Aorta (tissue), 5 donors: Measurements from ENCODE around the gene MEIS1. TPM values are rescaled to one million over a fixed set of nuclear protein-coding genes. Genes with fewer than 3 reads are reported as not detected.
A peak's percentile ranks its signal among the peaks of the same experiment; 100 is the strongest.

Source experiments
- ATAC-seq: fragments of 200-7000 bp; cut with Tn5 transposase; one replicate; pipeline ENCODE4 v1.9.1; 2022; ENCODE audit warnings: moderate library complexity; ENCODE audit not compliant: low FRiP score
- DNase-seq, 2 donors: peaks; one replicate each; pipeline ENCODE4 v3.0.0-alpha.2; 2020
- H3K27ac ChIP-seq, 2 donors: one replicate each; pipeline ENCODE4 v1.5.1; 2013; ENCODE audit warnings: low read length in 2 of 2, mild to moderate bottlenecking in 2 of 2, moderate library complexity in 2 of 2, control low read depth in 1 of 2, inconsistent platforms in 1 of 2, low read depth in 1 of 2
- H3K27me3 ChIP-seq, 2 donors: one replicate each; pipeline ENCODE4 v1.6.1; 2013; ENCODE audit warnings: control low read depth in 1 of 2, low read length in 1 of 2, mild to moderate bottlenecking in 1 of 2, moderate library complexity in 1 of 2; ENCODE audit not compliant: insufficient read depth in 2 of 2, control insufficient read depth in 1 of 2
- H3K36me3 ChIP-seq, 2 donors: one replicate each; pipeline ENCODE4 v1.6.1; 2013; ENCODE audit warnings: control low read depth in 1 of 2, low read length in 1 of 2, mild to moderate bottlenecking in 1 of 2; ENCODE audit not compliant: insufficient read depth in 2 of 2, control insufficient read depth in 1 of 2
- H3K4me1 ChIP-seq, 2 donors: one replicate each; pipeline ENCODE4 v1.6.1; 2013; ENCODE audit warnings: low read length in 2 of 2, control low read depth in 1 of 2, mild to moderate bottlenecking in 1 of 2, moderate library complexity in 1 of 2; ENCODE audit not compliant: insufficient read depth in 2 of 2, control insufficient read depth in 1 of 2
- H3K4me3 ChIP-seq, 2 donors: one replicate each; pipeline ENCODE4 v1.5.1; 2013; ENCODE audit warnings: low read length in 2 of 2, control low read depth in 1 of 2, mild to moderate bottlenecking in 1 of 2
- H3K9me3 ChIP-seq: one replicate; pipeline ENCODE4 v1.6.1; 2013; ENCODE audit warnings: mild to moderate bottlenecking, low read length; ENCODE audit not compliant: control insufficient read depth
- WGBS, 2 donors: extraction: QIAGEN DNeasy Blood & Tissue Kit; methylation state at CpG; one replicate each; pipeline ENCODE4 v1.1.7; 2013; 5-methylcytosine and 5-hydroxymethylcytosine counted together
- intact Hi-C, 2 donors: fragments of 100-400 bp; cut with DNase I; formaldehyde crosslinking; loops; one replicate each; pipeline versions ENCODE4 v1.14.2 to v1.15.0; 2022
- polyA plus RNA-seq, 2 donors: library from polyadenylated mRNA; stranded (reverse); fragments of 200-250 nt; gene quantifications; one replicate each; pipeline ENCODE4 v1.2.3, GENCODE V29; 2013
- total RNA-seq, 2 donors: library from RNA; stranded (reverse); fragmentation: NEBNext Ultra II Directional; extraction: Animal tissue kit (Norgen Biotek cat#: 25700); gene quantifications; one replicate each; pipeline ENCODE4 v1.2.1, GENCODE V29; 2021
- donor health status: healthy with polysubstance abuse.
- donor health status: Bipolar disorder and iron deficiency.
- donor health status: DM: no; HTN: no; CAD: no.
- donor health status: DM: no; HTN: no; CAD: no.
- donor health status: DM: yes; HTN: yes; CAD: no.

The MEIS1 gene
- total and polyA plus RNA-seq, 4 donors, result 7.6 to 76.6 (median 33.5) TPM

- 4 to 5% methylated on average over 49 to 52 of the region's 52 CpGs for WGBS, 2 donors
- Histone ChIP-seq H3K9me3 (no peaks in the 10 kb centered on the region), H3K27me3 (no peaks in the 10 kb centered on the region), H3K36me3 (no peaks in the 10 kb centered on the region), H3K4me3 (peak overlapping the region; percentile 37 to 46), H3K27ac (peak overlapping the region; percentile 95 to 100), H3K4me1 (peaks cover 0 to 3% of the 10 kb centered on the region in 2 donors)
- intact Hi-C loops, result no loop called here
- DNase-seq, result peak; percentile 57 to 82
- peak; percentile 55 for ATAC-seq
Measured at GRCh38 chr2:66445076-66445924, 10.4 kb downstream of the MEIS1 start.

- DNase-seq (peak; percentile 84 to 90), ATAC-seq (peak; percentile 80)
- whole genome bisulfite sequencing, 2 donors, result 1 to 2% methylated on average over 66 of the region's 66 CpGs
- H3K27me3 ChIP-seq, result no peaks in the 10 kb centered on the region
- intact Hi-C loops, result no loop called here
- no peaks in the 10 kb centered on the region for H3K9me3 ChIP-seq
- H3K27ac ChIP-seq, result peak overlapping the region; percentile 95 to 100
- H3K36me3 ChIP-seq, result no peaks in the 10 kb centered on the region
- peak overlapping the region; percentile 46 to 51 for H3K4me3 ChIP-seq
- peaks cover 0 to 3% of the 10 kb centered on the region in 2 donors for H3K4me1 ChIP-seq
Measured at GRCh38 chr2:66445925-66446871, 11.3 kb downstream of the MEIS1 start.

GRCh38 chr2:66446941-66447340 is 12.0 kb downstream of the MEIS1 start:
- Histone ChIP-seq H3K9me3 (no peaks in the 10 kb centered on the region), H3K27me3 (no peaks in the 10 kb centered on the region), H3K4me3 (no peak overlapping the region), H3K4me1 (peaks cover 0 to 3% of the 10 kb centered on the region in 2 donors), H3K36me3 (no peaks in the 10 kb centered on the region), H3K27ac (peak overlapping the region; percentile 75 to 100)
- ATAC-seq (no peak), DNase-seq (no peak)
- intact Hi-C loops, result no loop called here
- 48 to 51% methylated on average over 8 of the region's 8 CpGs for WGBS, 2 donors

GRCh38 chr2:66447677-66448076 is 12.8 kb downstream of the MEIS1 start:
- Histone ChIP-seq H3K27ac (no peak overlapping the region), H3K4me3 (no peak overlapping the region), H3K9me3 (no peaks in the 10 kb centered on the region), H3K27me3 (no peaks in the 10 kb centered on the region), H3K36me3 (no peaks in the 10 kb centered on the region), H3K4me1 (peaks cover 0 to 3% of the 10 kb centered on the region in 2 donors)
- 57 to 70% methylated on average over 2 of the region's 2 CpGs for WGBS, 2 donors
- DNase-seq, result no peak
- intact Hi-C loops, result no loop called here
- no peak for ATAC-seq

GRCh38 chr2:66448136-66448991 is 13.4 kb downstream of the MEIS1 start:
- DNase-seq (no peak), ATAC-seq (no peak)
- H3K27ac ChIP-seq, result no peak overlapping the region
- no peaks in the 10 kb centered on the region for H3K9me3 ChIP-seq
- H3K36me3 ChIP-seq, result no peaks in the 10 kb centered on the region
- no peaks in the 10 kb centered on the region for H3K27me3 ChIP-seq
- no peak overlapping the region for H3K4me3 ChIP-seq
- intact Hi-C loops, result no loop called here
- WGBS, 2 donors, result 47 to 55% methylated on average over 3 of the region's 3 CpGs
- peaks cover 0 to 3% of the 10 kb centered on the region in 2 donors for H3K4me1 ChIP-seq

GRCh38 chr2:66452214-66452613 is 17.3 kb downstream of the MEIS1 start:
- no peak overlapping the region for H3K4me3 ChIP-seq
- ATAC-seq (no peak), DNase-seq (no peak)
- no peak overlapping the region for H3K27ac ChIP-seq
- intact Hi-C loops, result no loop called here
- peaks cover 2 to 7% of the 10 kb centered on the region in 2 donors for H3K4me1 ChIP-seq
- H3K36me3 ChIP-seq, result peaks cover 3 to 4% of the 10 kb centered on the region in 2 donors
- no peaks in the 10 kb centered on the region for H3K9me3 ChIP-seq
- no peaks in the 10 kb centered on the region for H3K27me3 ChIP-seq

GRCh38 chr2:66452917-66453316 is 18.0 kb downstream of the MEIS1 start:
- no peak overlapping the region for H3K4me3 ChIP-seq
- H3K4me1 ChIP-seq, result peaks cover 2 to 4% of the 10 kb centered on the region in 2 donors
- H3K9me3 ChIP-seq, result no peaks in the 10 kb centered on the region
- H3K27me3 ChIP-seq, result no peaks in the 10 kb centered on the region
- peaks cover 3 to 4% of the 10 kb centered on the region in 2 donors for H3K36me3 ChIP-seq
- DNase-seq, result no peak
- no peak overlapping the region for H3K27ac ChIP-seq
- intact Hi-C loops, result no loop called here
- no peak for ATAC-seq
- 63 to 64% methylated on average over 2 of the region's 2 CpGs for WGBS, 2 donors

- intact Hi-C loops, result no loop called here
- Histone ChIP-seq H3K36me3 (peaks cover 3 to 7% of the 10 kb centered on the region in 2 donors), H3K4me3 (no peak overlapping the region), H3K27ac (no peak overlapping the region), H3K27me3 (no peaks in the 10 kb centered on the region), H3K9me3 (no peaks in the 10 kb centered on the region), H3K4me1 (peaks cover 2 to 4% of the 10 kb centered on the region in 2 donors)
- WGBS, 2 donors, result 73 to 75% methylated on average over 2 of the region's 2 CpGs
- no peak for ATAC-seq
- DNase-seq, result no peak
Measured at GRCh38 chr2:66455490-66455889, 20.6 kb downstream of the MEIS1 start.
